KOPT-K1 (cell line): ENCODE data around the gene RGS6.

Experiments
- H3K27ac ChIP-seq: fragments of 200-600 bp; sonication (generic); 2 replicates; pipeline ENCODE4 v1.5.1; 2016; ENCODE audit warnings: antibody characterized with exemption, mild to moderate bottlenecking, low read depth, low read length; ENCODE audit not compliant: poor library complexity, severe bottlenecking
- H3K36me3 ChIP-seq: fragments of 200-600 bp; sonication (generic); 2 replicates; pipeline ENCODE4 v1.5.1; 2017; ENCODE audit warnings: antibody characterized with exemption, mild to moderate bottlenecking, low read length, moderate library complexity; ENCODE audit not compliant: insufficient read depth
- H3K9me3 ChIP-seq: fragments of 200-600 bp; sonication (generic); 2 replicates; pipeline ENCODE4 v1.5.1; 2017; ENCODE audit warnings: antibody characterized with exemption, low read length, mild to moderate bottlenecking; ENCODE audit not compliant: insufficient read depth, poor library complexity, severe bottlenecking

RGS6 gene

DNA sequence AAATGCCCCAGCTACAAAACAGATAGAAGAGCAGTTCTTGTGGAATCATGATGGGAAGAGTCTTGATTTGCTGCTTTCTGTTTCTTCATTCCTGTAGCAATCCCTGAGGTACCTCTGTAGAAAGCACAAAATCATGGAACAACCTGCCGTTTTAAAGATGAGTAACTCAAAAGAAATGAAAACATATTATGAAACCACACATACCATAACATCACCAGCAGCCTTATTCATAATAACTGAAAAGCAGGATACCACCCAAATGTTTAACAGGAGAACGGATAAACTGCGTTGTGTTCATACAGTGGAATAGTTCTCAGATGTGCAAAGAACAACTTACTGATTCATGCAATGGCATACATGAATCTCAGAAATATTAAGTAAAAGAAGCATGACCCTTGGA is 188.1 kb downstream of the RGS6 start:
- H3K36me3 ChIP-seq = no peaks in the 10 kb centered on the region
- peaks cover 5% of the 10 kb centered on the region for H3K9me3 ChIP-seq
- no peak overlapping the region for H3K27ac ChIP-seq

DNA sequence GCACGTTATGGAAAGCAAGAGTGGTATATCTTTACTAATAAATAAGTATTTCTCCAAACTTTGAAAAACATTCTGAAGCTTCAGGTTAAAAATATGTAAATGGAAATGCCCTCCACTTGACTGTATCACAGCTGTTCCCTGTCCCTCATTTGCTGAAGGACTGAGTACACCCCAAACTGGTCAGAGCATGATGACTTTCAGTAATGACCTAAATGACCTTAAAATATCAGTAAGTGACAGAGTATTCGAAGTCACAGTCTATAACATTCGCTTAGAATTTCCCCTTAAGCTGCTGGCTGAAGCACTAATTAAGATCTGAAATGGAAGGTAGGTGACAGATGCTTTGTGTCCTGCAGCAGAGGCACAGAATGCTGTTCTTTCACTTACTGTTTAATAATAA is 191.5 kb downstream of the RGS6 start:
- H3K9me3 ChIP-seq = peaks cover 21% of the 10 kb centered on the region
- H3K36me3 ChIP-seq = no peaks in the 10 kb centered on the region
- H3K27ac ChIP-seq = peak overlapping the region; percentile 69

DNA sequence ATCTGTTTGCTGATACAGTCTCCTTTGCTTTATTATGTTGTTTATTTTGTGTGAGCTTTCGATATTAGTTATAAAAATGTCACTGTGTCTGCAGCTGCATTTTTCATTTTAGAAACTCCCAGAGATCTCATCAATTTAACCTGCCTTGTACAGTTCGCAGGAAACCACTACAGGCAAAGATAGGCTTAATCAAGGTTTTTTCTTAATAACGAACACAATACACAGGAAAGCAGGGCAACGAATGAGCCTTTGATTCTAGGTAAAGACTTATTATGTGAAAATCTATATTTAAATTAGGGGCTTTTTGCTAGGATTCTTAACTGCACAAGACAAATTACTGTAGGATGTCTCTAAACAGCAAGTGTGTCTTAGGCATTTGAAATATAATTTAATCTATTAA is 191.9 kb downstream of the RGS6 start:
- peaks cover 21% of the 10 kb centered on the region for H3K9me3 ChIP-seq
- H3K36me3 ChIP-seq = no peaks in the 10 kb centered on the region
- H3K27ac ChIP-seq = peak overlapping the region; percentile 69

- Histone ChIP-seq H3K9me3 (peaks cover 21% of the 10 kb centered on the region), H3K27ac (no peak overlapping the region)
These were observed 193.9 kb downstream of the RGS6 start for GRCh38 chr14:72126091-72126490.

DNA sequence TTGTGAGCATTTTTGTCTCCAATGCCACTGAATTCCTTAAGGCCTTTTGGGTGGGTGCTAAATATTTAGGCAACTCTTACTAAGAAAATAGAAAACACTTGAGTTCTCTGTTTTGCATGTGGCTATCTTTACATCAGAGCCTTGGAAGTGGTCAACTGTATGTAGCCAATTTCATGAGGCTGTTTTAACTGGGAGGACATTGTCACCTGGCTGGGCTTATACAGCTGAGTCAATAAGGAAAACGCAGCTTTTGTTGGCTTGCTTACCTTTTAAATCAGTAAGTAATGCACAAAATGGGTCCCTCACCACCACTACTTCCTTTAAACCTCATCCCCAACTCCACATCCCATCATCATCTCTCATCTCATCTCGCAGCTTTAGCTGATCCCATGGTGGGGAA is 194.3 kb downstream of the RGS6 start:
- Histone ChIP-seq H3K36me3 (no peaks in the 10 kb centered on the region), H3K9me3 (peaks cover 21% of the 10 kb centered on the region), H3K27ac (no peak overlapping the region)

More at GRCh38 chr14:72126091-72126490, 193.9 kb downstream of the RGS6 start:
- H3K36me3 ChIP-seq = no peaks in the 10 kb centered on the region

DNA sequence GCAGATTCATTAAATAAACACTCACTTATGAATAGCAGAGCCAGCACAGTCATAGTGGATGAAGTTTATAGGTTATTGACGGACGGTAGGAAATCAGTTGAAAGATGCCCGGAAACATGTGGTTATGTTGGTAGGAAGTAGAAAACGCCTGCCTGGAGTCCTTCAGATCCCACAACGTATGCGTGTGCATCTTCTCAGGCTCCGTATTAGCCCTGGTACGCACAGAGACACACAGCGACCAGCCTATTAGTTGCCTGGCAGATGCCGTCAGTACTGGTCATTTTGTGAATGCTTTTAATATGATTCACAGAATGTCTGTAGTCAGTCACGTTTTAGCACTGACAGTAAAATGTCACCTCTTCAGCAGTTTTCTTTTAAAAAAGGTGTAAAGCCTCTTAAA is 196.4 kb downstream of the RGS6 start:
- H3K36me3 ChIP-seq = no peaks in the 10 kb centered on the region
- H3K9me3 ChIP-seq = peaks cover 21% of the 10 kb centered on the region
- no peak overlapping the region for H3K27ac ChIP-seq

DNA sequence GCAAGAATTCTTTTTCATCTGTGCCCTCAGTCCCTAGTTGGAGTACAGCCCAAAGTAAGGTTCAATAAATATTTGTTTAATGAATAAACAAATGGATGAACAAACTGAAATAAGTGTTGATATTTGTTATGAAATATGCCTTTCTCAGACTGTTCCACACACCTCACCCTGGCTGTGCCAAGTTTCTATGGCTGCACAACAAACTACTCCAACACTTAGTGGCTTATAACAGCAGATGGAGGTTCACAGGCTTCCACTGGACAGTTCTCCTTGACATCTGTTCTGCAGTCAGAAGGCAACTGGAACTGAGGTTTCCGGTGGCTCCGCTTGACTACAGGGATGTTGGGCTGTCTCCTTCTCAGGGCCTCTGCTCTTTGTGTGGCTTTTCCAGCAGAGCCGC is 197.1 kb downstream of the RGS6 start:
- H3K27ac ChIP-seq = no peak overlapping the region
- peaks cover 21% of the 10 kb centered on the region for H3K9me3 ChIP-seq
- no peaks in the 10 kb centered on the region for H3K36me3 ChIP-seq

DNA sequence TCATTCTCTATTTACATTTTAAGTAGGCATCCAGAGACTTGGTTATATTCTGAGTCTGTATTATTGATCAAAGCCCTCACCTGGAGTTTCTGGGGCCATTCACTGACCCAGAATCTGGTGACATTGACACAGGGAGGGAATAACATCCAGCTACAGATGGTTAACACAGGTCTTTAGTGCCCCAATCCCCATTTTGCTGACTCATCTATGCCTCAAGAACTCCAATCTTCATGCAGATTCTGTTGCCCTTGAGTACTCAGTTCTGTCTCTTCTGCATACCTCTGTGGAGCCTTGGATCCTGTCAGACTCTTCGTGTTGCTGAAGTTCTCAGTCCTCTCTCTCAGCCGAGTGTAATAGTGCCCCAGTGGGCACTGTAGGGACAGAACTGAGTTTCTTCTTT is 208.9 kb downstream of the RGS6 start:
- Histone ChIP-seq H3K9me3 (peaks cover under 1% of the 10 kb centered on the region), H3K27ac (no peak overlapping the region), H3K36me3 (no peaks in the 10 kb centered on the region)

DNA sequence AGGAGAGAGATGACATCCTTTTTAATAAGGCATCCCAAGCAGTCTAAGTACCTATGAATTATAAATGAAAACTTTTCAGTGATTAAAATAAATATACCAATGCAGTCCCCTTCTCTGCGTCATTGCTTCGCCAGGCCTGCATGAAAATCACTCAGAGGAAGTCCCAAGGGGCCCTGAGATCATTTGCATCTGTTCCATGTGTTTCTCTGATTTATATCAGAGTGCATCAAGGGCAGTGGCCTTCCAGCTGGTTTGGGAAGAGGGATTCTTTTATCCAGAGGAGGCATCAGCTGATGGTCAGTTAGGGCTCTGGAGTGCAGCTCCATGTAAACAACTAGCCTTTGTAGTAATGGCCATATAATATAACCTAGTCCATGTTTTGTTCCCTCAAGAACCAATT is 210.1 kb downstream of the RGS6 start:
- Histone ChIP-seq H3K36me3 (no peaks in the 10 kb centered on the region), H3K27ac (no peak overlapping the region), H3K9me3 (no peaks in the 10 kb centered on the region)

DNA sequence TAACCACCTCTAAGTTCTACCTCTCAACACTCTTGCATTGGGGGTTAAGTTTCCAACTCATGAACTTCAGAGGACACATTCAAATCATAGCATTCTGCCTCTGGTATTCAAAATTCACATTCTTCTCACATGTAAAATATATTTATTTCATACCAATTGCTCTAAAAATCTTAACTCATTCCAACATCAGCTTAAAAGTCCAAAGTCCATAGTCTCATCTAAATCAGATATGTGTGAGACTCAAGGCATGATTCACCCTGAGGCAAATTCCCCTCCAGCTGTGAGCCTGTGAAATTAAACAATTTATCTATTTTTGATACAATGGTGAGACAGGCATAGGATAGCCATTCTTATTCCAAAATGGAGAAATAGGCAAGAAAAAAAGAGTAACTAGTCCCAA is 214.0 kb downstream of the RGS6 start:
- H3K27ac ChIP-seq = no peak overlapping the region
- H3K36me3 ChIP-seq = no peaks in the 10 kb centered on the region
- H3K9me3 ChIP-seq = no peaks in the 10 kb centered on the region

- Histone ChIP-seq H3K36me3 (no peaks in the 10 kb centered on the region), H3K9me3 (peaks cover 27% of the 10 kb centered on the region), H3K27ac (no peak overlapping the region)
These were observed 222.6 kb downstream of the RGS6 start for GRCh38 chr14:72154645-72155378.

GRCh38 chr14:72155379-72155993 is 223.3 kb downstream of the RGS6 start:
- Histone ChIP-seq H3K27ac (no peak overlapping the region), H3K36me3 (no peaks in the 10 kb centered on the region), H3K9me3 (peaks cover 27% of the 10 kb centered on the region)

DNA sequence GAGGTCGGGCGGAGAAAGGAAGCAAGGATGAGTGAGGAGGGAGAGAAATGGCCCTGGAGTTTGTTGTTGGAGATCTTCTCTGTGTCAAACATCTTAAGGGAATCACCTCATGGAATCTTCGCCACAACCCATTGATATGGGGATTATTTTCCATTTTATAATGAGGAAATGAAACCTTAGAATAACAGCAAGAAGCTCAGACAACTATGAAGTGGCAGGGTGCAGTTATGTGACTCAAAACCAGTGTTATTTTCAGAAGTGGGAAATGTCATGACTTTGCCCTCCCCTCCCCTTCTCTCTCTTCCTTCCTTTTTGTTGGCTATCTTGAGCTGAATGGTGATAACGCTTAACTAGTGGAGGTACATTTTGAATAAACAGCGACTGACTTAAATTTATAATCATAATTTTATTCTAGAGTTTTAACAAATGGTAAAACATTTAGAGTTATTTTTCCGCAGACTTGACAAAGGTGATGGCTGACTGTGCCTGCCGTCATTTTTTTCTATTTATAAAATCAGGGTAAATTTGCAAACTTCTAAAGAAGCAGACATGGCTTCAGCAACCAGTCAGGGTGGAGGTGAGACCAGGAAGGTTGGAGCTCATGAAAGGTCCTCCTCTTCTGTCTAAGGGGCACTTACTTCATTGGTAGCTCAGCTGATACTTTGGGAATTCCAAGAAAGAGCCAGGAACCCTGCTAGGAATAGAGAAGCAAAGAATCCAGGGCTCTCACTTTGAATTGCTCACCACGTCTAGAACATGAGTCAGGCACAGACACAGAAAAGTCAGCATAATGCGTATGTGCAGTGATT is 232.4 kb downstream of the RGS6 start:
- Histone ChIP-seq H3K27ac (no peak overlapping the region), H3K9me3 (no peaks in the 10 kb centered on the region), H3K36me3 (no peaks in the 10 kb centered on the region)

DNA sequence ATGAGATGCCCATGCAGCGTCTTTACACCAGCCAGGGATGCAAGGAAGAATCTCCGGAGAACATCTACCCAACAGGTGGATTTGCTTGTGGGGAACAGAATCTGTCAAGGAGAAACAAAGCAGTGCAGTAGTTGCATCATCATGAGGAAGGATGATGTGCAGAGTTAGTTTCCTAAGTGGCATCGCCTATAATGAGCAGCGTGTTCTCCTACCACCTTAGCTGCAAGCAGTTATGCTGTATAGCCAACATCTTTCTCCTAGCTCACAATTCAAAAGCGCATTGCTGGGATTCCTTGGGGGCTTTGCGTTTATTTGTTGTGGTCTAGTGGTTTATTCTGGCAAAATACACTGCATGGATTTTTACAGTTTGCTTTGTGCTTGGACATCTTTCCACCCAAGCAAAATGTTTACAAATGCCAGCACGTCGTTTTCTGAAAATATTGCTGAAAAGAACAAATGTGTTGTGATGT is 233.0 kb downstream of the RGS6 start:
- H3K9me3 ChIP-seq = no peaks in the 10 kb centered on the region
- no peaks in the 10 kb centered on the region for H3K36me3 ChIP-seq
- no peak overlapping the region for H3K27ac ChIP-seq

GRCh38 chr14:72169521-72169920 is 237.3 kb downstream of the RGS6 start:
- Histone ChIP-seq H3K9me3 (no peaks in the 10 kb centered on the region), H3K36me3 (no peaks in the 10 kb centered on the region), H3K27ac (no peak overlapping the region)
